Activated CD4-positive, CD25-positive, alpha-beta regulatory T cell treated with anti-CD3 and anti-CD28 coated beads, Interleukin-2, amount 50 U/mL, for 24 hours (primary cell): Measurements from ENCODE around the gene SENP1.

Experiments used
- ATAC-seq, 2 donors: fragments of 150-1000 bp; cut with Tn5 transposase; one replicate each; pipeline ENCODE4 v1.10.0; 2021; ENCODE audit warnings: mild to moderate bottlenecking in 1 of 2, moderate library complexity in 1 of 2

SENP1 gene

GRCh38 chr12:47993491-47993890 lies 112.4 kb downstream of the SENP1 start:
- ATAC-seq = no peak
